ENCODE results near the gene CPA5.

The CPA5 gene

GRCh38 chr7:130332259-130333053, 12.2 kb upstream of the CPA5 start:
- no peak for DNase-seq (ENCODE audit: low read depth, low spot score)

DNA sequence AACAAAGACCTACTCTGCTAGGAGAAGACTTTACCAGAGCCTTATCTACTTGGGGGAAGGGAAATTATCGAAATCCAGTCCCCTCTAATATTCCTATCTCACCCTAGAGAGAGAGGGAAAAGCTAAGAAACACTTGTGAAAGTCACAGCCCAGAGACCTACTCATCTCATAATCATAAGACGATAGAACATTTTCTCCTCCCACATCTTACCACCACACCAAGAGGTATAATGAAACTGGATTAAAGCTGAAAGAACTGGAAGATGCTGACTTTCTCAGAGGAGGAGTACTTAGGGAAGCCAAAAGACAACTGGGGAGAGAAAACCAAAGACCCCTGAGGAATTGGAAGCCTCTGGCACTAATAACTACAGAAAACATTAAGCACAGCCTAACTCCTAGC, 10.8 kb upstream of the CPA5 start:
- DNase-seq (ENCODE audit: low read depth, low spot score): no peak

- DNase-seq (ENCODE audit: low read depth, low spot score): no peak
These were observed 10.3 kb upstream of the CPA5 start for GRCh38 chr7:130334274-130334673.

- no peak for DNase-seq (ENCODE audit: low read depth, low spot score)
These were observed 7.1 kb upstream of the CPA5 start for GRCh38 chr7:130337410-130337971.

GRCh38 chr7:130338233-130338632, 6.4 kb upstream of the CPA5 start:
- no peak for DNase-seq (ENCODE audit: low read depth, low spot score)

DNA sequence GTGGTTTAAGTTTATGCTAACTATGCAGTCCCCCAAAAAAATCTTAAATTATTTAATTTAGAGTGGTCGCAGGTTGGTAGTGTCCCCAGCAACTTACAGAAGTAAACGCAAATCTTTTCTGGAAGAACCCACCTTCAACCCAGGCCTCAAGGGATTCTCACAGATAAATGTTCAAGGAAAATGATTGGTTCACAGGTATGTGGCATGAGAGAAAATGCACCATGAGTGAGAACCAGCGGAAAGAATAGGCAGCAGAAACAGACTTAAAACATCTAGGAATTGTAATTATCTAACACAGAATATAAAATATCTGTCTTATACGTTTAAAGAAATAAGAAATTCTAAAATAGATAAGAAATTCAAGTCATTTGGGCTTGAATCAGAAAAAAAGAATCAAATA, 2.7 kb upstream of the CPA5 start:
- no peak for DNase-seq (ENCODE audit: low read depth, low spot score)

DNA sequence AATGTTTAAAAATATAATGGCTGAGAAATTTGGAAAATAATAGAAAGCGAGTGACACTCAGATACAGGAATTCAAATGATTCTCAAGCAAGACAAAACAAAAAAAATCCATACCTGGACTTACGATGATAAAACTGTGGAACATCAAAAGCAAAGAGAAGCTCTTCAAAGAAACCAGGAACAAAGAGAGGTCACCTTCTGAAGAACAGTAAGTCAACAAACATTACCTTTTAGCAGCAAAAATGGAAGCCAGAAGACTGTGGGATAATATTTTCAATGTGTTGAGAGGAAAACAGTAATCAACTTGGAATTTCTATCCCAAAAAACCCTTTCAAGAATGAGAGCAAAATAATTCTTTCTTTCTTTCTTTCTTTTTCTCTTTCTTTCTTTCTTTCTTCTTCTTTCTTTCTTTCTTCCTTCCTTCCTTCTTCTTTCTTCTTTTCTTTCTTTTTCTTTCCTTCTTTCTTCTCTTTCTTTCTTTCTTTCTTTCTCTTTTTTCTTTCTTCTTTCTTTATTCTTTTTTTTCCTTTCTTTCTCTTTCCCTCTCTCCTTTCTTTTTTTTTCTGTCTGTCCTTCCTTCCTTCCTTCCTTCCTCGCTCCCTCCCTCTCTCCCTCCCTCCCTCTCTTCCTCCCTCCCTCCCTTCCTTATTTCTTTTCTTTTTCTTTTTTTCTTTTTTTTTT, 1.8 kb upstream of the CPA5 start:
- DNase-seq (ENCODE audit: low read depth, low spot score): no peak

DNA sequence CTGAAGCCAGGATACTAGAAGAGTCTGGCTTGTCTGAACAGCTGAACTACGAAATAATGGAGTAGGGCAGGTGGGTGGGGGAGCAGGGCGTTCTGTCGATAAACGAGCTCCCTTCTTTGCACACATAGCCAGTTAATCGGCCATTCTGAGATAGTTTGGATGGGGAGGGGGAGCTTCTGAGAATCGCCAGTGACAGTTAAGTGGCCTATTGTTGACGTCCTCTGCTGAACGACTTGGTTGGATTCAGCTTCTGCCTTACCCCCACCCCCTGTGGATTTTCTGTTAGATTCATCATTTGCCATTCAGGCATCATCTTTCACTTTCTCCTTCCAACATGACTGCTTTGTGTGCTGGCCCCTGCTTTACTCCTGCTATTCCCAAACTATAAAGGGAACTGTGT, 520 bp downstream of the CPA5 start:
- no peak for DNase-seq (ENCODE audit: low read depth, low spot score)

GRCh38 chr7:130345725-130346124, 1.1 kb downstream of the CPA5 start:
- no peak for DNase-seq (ENCODE audit: low read depth, low spot score)

GRCh38 chr7:130346177-130346905, 1.7 kb downstream of the CPA5 start:
- no peak for DNase-seq (ENCODE audit: low read depth, low spot score)

DNA sequence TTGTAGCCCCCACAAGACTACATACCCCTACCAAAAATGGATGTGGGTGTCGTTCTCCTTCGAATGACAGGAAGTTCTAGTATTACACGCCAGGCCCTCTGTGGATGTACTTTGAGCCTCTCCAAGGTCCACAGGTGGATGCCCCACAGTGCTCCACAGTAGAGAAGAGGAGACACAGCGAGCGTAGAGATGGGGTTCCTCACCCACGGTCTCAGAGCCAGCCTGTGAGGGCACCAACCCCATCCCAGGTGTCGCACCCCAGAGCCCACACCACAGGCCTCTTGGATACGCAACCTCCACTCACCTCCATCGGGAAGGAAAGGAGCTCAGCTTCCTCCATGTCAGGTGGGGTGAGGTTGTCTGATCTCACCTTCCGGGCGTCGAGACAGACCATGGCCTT, 2.3 kb downstream of the CPA5 start:
- DNase-seq (ENCODE audit: low read depth, low spot score): no peak

DNA sequence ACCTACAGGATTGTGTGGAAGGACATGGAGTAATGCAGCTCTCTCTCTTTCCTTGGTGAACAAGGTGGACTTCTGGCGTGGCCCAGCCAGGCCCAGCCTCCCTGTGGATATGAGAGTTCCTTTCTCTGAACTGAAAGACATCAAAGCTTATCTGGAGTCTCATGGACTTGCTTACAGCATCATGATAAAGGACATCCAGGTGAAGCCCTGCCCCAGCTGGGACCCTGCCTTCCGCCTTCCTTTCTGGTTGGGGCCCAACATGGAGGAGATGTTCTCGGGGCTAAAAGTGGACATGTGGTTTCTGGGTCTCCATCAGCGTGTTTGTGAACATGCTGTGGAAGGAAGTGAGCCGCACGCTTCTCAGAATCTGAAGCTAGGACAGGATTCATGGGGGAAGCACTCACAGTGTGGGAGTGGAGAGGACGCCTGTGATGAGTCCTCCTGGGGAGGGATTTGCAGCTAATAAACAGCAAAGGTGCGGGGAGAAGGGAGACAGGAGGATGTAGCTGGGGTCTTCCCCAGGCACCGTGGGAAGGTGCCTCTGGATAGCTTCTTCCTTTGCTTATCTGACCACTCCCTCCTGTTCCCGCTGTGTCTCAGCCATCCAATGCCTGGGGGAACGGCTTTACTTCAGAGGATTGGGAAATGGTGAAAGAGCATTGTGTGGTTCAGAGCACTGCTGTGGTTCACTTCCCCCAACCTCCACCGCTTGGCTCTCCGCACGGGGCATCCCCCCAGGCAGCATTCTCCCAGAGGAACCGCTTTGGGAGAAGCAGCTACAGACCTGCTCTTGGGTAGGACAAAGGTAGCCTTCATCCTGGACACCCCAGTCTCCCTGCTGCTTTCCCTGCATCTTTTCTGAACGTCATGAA, 5.5 kb downstream of the CPA5 start:
- no peak for DNase-seq (ENCODE audit: low read depth, low spot score)

DNA sequence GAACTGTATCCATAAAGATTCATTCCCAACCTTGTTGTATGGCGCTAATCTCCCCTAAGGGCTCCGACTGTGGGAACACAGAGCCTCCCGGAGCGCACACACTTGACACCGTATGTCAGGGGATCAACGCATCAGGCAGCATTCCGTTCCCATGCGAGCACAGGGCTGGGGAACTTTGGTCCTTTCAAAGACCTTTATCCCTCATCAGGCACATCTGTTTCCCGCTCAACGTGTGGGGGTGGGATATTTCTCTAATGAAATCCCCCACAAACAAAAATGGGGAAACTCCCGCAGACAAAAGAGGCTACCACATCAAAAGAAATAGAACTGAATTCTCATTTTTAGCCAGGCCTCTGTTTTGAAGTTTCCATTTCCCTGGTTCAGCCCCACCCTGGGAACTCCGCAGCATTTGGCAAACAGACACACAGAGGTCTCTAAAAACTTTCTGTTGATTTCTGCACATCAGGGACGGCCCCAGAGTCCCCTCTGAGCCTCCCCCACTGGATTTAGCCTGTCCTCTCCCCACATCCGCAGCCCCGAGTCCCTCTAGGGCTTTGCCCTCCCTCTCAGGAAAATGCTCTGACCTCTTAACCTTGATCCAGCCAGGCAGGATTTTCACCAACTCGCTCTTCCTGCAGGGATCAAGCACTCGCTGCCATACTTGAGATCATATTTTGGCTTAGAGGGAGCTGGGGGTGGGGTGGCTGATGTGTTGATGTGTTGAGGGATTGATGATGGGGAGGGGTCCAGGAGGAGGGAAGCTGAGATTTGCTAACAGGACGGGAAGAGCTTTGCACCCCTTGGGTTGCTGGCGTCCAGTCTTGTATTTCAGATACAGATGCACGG, 6.6 kb downstream of the CPA5 start:
- no peak for DNase-seq (ENCODE audit: low read depth, low spot score)

- no peak for DNase-seq (ENCODE audit: low read depth, low spot score)
These were observed 7.1 kb downstream of the CPA5 start for GRCh38 chr7:130351791-130352090.

DNA sequence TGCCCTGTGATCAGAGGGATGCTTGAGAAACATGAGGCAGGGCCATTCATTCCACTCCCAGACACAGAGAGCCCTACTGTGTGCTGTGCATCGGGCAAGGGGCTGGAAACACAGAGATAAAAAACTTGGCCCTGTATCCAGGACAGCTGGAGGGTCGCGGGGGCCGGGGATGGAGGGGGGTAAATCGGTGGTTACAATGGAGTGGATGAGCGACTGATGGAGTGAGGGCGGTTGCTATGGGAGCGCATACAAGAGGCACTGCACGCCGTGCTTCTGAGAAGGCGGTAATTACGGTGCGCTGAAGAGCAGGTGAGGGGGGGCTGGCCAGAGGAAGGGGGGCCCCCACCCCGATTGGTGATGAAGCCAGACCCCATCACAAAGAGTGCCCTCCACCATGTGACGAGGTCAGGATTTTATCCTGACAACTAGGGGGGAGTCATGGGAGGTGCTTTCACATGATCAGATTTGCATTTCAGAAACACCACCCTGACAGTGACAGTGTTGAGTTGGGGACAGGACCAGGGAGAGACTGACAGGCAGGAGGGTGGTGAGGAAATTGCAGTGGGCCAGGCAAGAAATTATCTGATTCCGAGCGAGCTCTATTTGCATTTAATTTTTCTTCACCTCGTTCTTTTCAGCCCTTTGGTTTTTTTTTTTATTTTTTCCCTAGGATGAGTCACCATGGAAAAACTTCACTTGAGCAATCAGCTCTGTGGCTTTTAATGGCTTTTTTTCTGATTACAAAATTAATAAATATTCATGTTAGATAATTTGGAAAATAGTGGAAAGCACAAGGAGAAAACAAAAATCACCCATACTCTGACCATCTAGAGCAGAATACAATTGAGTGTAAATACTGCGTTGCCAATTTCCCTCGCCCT, 7.8 kb downstream of the CPA5 start:
- no peak for DNase-seq (ENCODE audit: low read depth, low spot score)

GRCh38 chr7:130353196-130353595, 8.6 kb downstream of the CPA5 start:
- no peak for DNase-seq (ENCODE audit: low read depth, low spot score)

DNA sequence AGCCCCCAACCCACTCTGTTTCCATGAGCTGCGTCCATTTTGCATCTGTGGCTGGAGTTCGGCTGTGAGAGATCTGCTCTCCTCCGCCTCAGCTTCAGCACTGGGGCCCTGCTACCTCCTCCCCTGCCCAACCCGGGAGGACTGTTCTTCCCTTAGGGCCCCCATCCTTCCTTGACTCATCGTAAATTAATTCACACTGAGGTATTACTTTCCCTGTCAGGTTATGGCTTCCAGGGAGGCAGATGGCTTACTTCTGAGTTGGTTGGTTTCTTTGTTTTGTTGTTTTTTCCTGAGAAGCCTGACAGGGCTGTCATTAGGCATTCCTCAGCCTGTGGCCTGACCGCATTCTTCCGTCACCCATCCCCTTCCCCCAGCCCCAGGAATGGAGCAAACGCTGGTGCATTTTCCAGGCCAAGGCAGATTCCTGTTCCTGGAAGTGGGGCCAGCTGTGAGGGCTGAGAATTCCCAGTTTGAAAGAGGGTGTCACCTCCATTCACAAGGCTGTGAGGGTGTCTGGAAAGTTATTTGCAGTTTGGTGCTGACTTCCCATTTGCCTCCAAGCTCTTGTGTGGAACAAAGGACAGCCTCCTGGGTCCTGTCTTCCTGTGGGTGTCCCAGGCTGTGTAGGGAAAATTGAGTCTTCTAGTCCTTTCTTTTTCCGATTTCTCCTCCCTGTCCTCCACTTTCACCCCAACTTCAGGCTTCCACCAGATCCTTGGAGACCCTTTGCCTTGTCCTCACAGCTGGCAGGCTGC, 11.7 kb downstream of the CPA5 start:
- DNase-seq (ENCODE audit: low read depth, low spot score): no peak

DNA sequence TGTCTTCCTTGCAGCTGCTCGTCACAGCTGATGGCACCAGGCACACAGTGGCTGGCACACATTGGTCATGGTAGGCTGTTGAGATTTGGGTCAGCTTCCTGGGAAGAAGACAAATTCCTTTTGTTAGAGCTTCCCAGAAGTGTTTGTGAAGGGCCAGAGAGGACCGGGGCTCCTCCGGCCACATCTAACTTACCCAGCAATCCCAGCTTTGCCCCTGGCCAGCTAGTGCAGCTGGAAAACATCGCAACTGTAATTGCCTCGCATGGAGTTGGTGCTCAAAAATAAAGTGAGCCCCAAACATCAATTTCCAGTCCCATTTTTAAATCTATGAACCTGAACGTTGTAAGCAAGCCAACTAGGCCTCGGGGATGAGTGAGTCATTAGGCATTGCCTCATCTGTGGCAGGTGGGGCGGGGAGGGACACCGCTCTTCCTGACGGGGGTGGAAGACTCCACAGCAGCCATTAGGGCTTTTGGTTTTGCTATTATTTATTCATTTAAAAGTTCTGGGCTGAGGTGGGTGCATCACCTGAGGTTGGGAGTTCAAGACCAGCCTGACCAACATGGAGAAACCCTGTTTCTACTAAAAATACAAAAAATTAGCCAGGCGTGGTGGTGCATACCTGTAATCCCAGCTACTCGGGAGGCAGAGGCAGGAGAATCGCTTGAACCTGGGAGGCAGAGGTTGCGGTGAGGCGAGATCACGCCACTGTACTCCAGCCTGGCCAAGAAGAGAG, 12.4 kb downstream of the CPA5 start:
- no peak for DNase-seq (ENCODE audit: low read depth, low spot score)

Measured in brain pericyte (primary cell).